B cell (primary cell): ENCODE measurements around the gene FER. TPM values are rescaled to one million over a fixed set of nuclear protein-coding genes. Genes with fewer than 3 reads are reported as not detected.

Source experiments
- ATAC-seq: fragments of 200-7000 bp; cut with Tn5 transposase; one replicate; pipeline ENCODE4 v1.10.0; 2021; ENCODE audit warnings: low read depth, mild to moderate bottlenecking, moderate number of reproducible peaks, moderate library complexity
- CTCF ChIA-PET: fragments of 350-600 bp; sonication (Branson Sonifier 250); formaldehyde crosslinking; loops from one replicate; lab custom pipeline; 2021; ENCODE audit warnings: antibody characterized with exemption, inconsistent platforms; lab: Charles Lee
- POLR2A ChIA-PET: fragments of 350-600 bp; sonication (Branson Sonifier 250); formaldehyde crosslinking; loops from one replicate; lab custom pipeline; 2021; ENCODE audit warnings: antibody characterized with exemption; lab: Charles Lee
- DNase-seq: peaks from one replicate; pipeline ENCODE4 v3.0.0; 2013
- H2AFZ ChIP-seq: 2 replicates; pipeline ENCODE4 v1.6.1; 2012; ENCODE audit warnings: mild to moderate bottlenecking, low read depth, low read length; ENCODE audit not compliant: insufficient read depth, poor library complexity, severe bottlenecking
- H3K27ac ChIP-seq, 2 donors: 1 replicate in 1 of 2; 2 replicates in 1 of 2; pipeline ENCODE4 v1.5.1; 2012 to 2013; ENCODE audit warnings: low read length in 2 of 2, mild to moderate bottlenecking in 2 of 2, moderate library complexity in 1 of 2
- H3K27me3 ChIP-seq, 4 experiments: fragments of 200-600 bp in 1 of 4; sonication (generic) in 1 of 4; replicated peaks in 1 of 4; 1 replicate in 2 of 4; 2 replicates in 2 of 4; pipeline versions ENCODE4 v1.6.1 to v1.7.0; 2013 to 2016; ENCODE audit warnings: low read length in 3 of 4, mild to moderate bottlenecking in 2 of 4, mixed read lengths in 1 of 4, moderate library complexity in 1 of 4; ENCODE audit not compliant: insufficient read depth in 4 of 4, control insufficient read depth in 3 of 4; ENCODE audit errors: control extremely low read depth in 1 of 4
- H3K36me3 ChIP-seq, 2 experiments: replicated peaks in 1 of 2; 1 replicate in 1 of 2; 2 replicates in 1 of 2; pipeline versions ENCODE4 v1.6.1 to v1.7.1; 2013; ENCODE audit warnings: low read length in 1 of 2; ENCODE audit not compliant: insufficient read depth in 2 of 2, control insufficient read depth in 1 of 2; ENCODE audit errors: control extremely low read depth in 1 of 2, extremely low read depth in 1 of 2
- H3K4me1 ChIP-seq, 2 donors: fragments of 200-600 bp in 1 of 2; sonication (generic) in 1 of 2; 1 replicate in 1 of 2; 2 replicates in 1 of 2; pipeline versions ENCODE4 v1.5.1 to v1.6.1; 2013 to 2017; ENCODE audit warnings: low read length in 2 of 2; ENCODE audit not compliant: control insufficient read depth in 2 of 2, insufficient read depth in 2 of 2
- H3K4me2 ChIP-seq: replicated peaks from 2 replicates; pipeline ENCODE3; 2012; ENCODE audit warnings: mild to moderate bottlenecking, low read depth, low read length; ENCODE audit not compliant: poor library complexity, severe bottlenecking
- H3K4me3 ChIP-seq, 5 experiments: fragments of 200-600 bp in 1 of 5; sonication (generic) in 1 of 5; 1 replicate in 3 of 5; 2 replicates in 2 of 5; pipeline versions ENCODE4 v1.5.1 to v1.7.0; 2011 to 2016; ENCODE audit warnings: low read length in 4 of 5, mild to moderate bottlenecking in 4 of 5, low read depth in 2 of 5, control low read depth in 1 of 5, moderate library complexity in 1 of 5; ENCODE audit not compliant: insufficient read depth in 1 of 5; ENCODE audit errors: control extremely low read depth in 1 of 5, extremely low read depth in 1 of 5
- H3K79me2 ChIP-seq: fragments of 200-600 bp; sonication (generic); one replicate; pipeline ENCODE4 v1.6.0; 2016; ENCODE audit warnings: low read length; ENCODE audit not compliant: control insufficient read depth, insufficient read depth
- H3K9ac ChIP-seq: fragments of 200-600 bp; sonication (generic); 2 replicates; pipeline ENCODE4 v1.6.1; 2017; ENCODE audit warnings: mild to moderate bottlenecking, low read length, moderate library complexity
- H3K9me3 ChIP-seq, 3 donors: one replicate each; pipeline versions ENCODE4 v1.6.1 to v1.7.1; 2013; ENCODE audit warnings: low read length in 2 of 3; ENCODE audit not compliant: control insufficient read depth in 2 of 3, insufficient read depth in 1 of 3; ENCODE audit errors: control extremely low read depth in 1 of 3
- H4K20me1 ChIP-seq: 2 replicates; pipeline ENCODE4 v1.6.0; 2012; ENCODE audit warnings: mild to moderate bottlenecking, low read length; ENCODE audit not compliant: insufficient read depth, control insufficient read depth, poor library complexity, severe bottlenecking
- H3K27ac Mint-ChIP-seq: one replicate; pipeline ENCODE4 v1.8.0; 2021; ENCODE audit warnings: mixed read lengths
- H3K27me3 Mint-ChIP-seq: one replicate; pipeline ENCODE4 v1.8.0; 2021; ENCODE audit warnings: mixed read lengths
- H3K4me1 Mint-ChIP-seq: one replicate; pipeline ENCODE4 v1.8.0; 2021; ENCODE audit warnings: mixed read lengths
- H3K4me3 Mint-ChIP-seq: one replicate; pipeline ENCODE4 v1.8.0; 2021; ENCODE audit warnings: mixed read lengths
- H3K9me3 Mint-ChIP-seq: one replicate; pipeline ENCODE4 v1.8.0; 2022; ENCODE audit warnings: mixed read lengths; ENCODE audit not compliant: insufficient read depth
- EZH2 ChIP-seq: IDR thresholded peaks from 2 replicates; pipeline ENCODE4 v1.6.1; 2012; ENCODE audit warnings: borderline replicate concordance, low read depth, mild to moderate bottlenecking, moderate library complexity, low read length; ENCODE audit not compliant: insufficient read depth, poor library complexity, severe bottlenecking
- WGBS: methylation state at CpG from one replicate; pipeline ENCODE4 v1.1.5; 2013; ENCODE audit warnings: missing lambda C conversion rate; ENCODE audit not compliant: insufficient coverage; 5-methylcytosine and 5-hydroxymethylcytosine counted together
- intact Hi-C: fragments of 100-400 bp; cut with micrococcal nuclease; formaldehyde crosslinking; loops from one replicate; pipeline ENCODE4 v1.10.0; 2022
- polyA plus RNA-seq: library from polyadenylated mRNA; depleted of rRNA; stranded (reverse); fragments of >200 nt; gene quantifications from 2 replicates; pipeline ENCODE4 v1.2.3, GENCODE V29; 2012
- total RNA-seq, 2 donors: library from RNA; stranded (reverse); fragments of 120-200 nt in 1 of 2; gene quantifications; 1 replicate in 1 of 2; 2 replicates in 1 of 2; pipeline versions ENCODE4 v1.2.3 to v1.2.4, GENCODE V29; 2013 to 2022
- TF ChIP-seq, protein P1 (sequence below): fragments of 200-600 bp; IDR thresholded peaks from one replicate; pipeline ENCODE4 v1.8.0; 2022; ENCODE audit warnings: antibody characterized with exemption, mild to moderate bottlenecking

FER gene
- total and polyA plus RNA-seq, 2 donors (not counting 1 experiment from before 2014, with no cell fraction given): 1.3 to 41.3 TPM

DNA sequence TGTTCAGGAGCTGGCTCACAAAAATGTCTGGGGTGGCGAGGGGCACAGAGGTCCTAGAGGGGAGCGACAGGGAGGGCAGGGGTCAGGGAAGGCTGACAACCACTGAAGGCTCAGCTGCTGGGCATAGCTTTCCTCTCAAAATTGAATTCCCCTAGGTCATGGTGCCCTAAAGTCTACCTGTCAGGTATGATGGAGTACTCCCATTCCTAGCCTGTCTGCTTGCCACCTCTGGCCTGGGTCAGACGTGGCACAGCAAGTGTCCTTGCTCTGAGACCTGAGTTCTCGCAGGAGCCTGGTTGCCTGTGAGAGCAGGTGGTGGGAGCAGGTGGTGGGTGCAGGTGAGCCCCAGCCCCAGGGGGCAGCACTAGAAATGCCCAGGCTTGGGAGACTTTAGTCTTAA, 486.7 kb downstream of the FER start:
- TF ChIP-seq, protein P1, sequence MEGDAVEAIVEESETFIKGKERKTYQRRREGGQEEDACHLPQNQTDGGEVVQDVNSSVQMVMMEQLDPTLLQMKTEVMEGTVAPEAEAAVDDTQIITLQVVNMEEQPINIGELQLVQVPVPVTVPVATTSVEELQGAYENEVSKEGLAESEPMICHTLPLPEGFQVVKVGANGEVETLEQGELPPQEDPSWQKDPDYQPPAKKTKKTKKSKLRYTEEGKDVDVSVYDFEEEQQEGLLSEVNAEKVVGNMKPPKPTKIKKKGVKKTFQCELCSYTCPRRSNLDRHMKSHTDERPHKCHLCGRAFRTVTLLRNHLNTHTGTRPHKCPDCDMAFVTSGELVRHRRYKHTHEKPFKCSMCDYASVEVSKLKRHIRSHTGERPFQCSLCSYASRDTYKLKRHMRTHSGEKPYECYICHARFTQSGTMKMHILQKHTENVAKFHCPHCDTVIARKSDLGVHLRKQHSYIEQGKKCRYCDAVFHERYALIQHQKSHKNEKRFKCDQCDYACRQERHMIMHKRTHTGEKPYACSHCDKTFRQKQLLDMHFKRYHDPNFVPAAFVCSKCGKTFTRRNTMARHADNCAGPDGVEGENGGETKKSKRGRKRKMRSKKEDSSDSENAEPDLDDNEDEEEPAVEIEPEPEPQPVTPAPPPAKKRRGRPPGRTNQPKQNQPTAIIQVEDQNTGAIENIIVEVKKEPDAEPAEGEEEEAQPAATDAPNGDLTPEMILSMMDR: no peak
- no peak overlapping the region for H3K27ac Mint-ChIP-seq
- ATAC-seq: no peak

DNA sequence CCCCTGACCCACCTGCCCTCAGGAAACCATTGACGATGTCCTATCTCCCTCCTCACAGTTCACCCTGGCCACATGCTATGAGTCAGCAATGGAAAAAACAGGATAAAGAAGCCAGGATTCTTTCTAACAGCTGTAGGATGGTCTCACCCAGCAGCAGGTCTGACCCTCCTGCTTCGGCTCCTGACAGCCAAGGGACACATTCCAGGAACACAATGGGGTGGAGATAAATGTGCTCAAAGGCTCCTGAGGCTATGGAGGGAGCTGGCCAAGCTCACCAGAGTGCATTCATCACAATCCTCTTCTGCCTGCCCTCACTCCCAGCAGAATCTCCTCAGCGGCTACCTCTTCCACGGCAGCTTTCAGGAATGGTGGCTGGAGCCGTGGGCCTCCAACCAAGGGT, 491.8 kb downstream of the FER start:
- H3K4me3 Mint-ChIP-seq: no peak overlapping the region
- TF ChIP-seq, protein P1: no peak
- TF ChIP-seq EZH2: no peak
- CTCF ChIA-PET: no interaction called here

More for the DNA sequence above, 486.7 kb downstream of the FER start:
- Mint-ChIP-seq H3K4me1 (no peaks in the 10 kb centered on the region), H3K4me3 (no peak overlapping the region), H3K9me3 (peaks cover 7% of the 10 kb centered on the region), H3K27me3 (peaks cover 5% of the 10 kb centered on the region)
- H3K79me2 ChIP-seq: no peaks in the 10 kb centered on the region
- no peak overlapping the region for H3K9ac ChIP-seq
- no peak for DNase-seq
- H3K4me1 ChIP-seq: no peaks in the 10 kb centered on the region
- POLR2A ChIA-PET: no interaction called here
- H3K27me3 ChIP-seq: peaks cover 0 to 5% (median 0%) of the 10 kb centered on the region in 4 experiments
- no peak overlapping the region for H3K4me2 ChIP-seq
- intact Hi-C loops: no loop called here
- H2AFZ ChIP-seq: no peak overlapping the region
- H3K27ac ChIP-seq: no peak overlapping the region
- no peaks in the 10 kb centered on the region for H4K20me1 ChIP-seq
- no peak overlapping the region for H3K4me3 ChIP-seq
- peaks cover 0 to 17% (median 1%) of the 10 kb centered on the region in 3 donors for H3K9me3 ChIP-seq
- CTCF ChIA-PET: no interaction called here
- 83% methylated on average over 4 of the region's 4 CpGs for WGBS
- no peaks in the 10 kb centered on the region for H3K36me3 ChIP-seq

More for the DNA sequence above, 491.8 kb downstream of the FER start:
- Histone ChIP-seq H3K9ac (no peak overlapping the region), H3K27ac (no peak overlapping the region), H3K36me3 (no peaks in the 10 kb centered on the region), H2AFZ (no peak overlapping the region), H4K20me1 (no peaks in the 10 kb centered on the region), H3K9me3 (peaks cover 0 to 14% (median 1%) of the 10 kb centered on the region in 3 donors), H3K27me3 (no peaks in the 10 kb centered on the region), H3K79me2 (no peaks in the 10 kb centered on the region), H3K4me1 (no peaks in the 10 kb centered on the region), H3K4me3 (no peak overlapping the region), H3K4me2 (no peak overlapping the region)
- Mint-ChIP-seq H3K9me3 (peaks cover 7% of the 10 kb centered on the region), H3K27ac (no peak overlapping the region), H3K4me1 (no peaks in the 10 kb centered on the region), H3K27me3 (no peaks in the 10 kb centered on the region)
- DNase-seq (no peak), ATAC-seq (no peak)
- intact Hi-C loops: no loop called here
- POLR2A ChIA-PET: no interaction called here
- WGBS: 98% methylated on average over 5 of the region's 5 CpGs
